ENCODE results near the gene MAP2K6.

DNA sequence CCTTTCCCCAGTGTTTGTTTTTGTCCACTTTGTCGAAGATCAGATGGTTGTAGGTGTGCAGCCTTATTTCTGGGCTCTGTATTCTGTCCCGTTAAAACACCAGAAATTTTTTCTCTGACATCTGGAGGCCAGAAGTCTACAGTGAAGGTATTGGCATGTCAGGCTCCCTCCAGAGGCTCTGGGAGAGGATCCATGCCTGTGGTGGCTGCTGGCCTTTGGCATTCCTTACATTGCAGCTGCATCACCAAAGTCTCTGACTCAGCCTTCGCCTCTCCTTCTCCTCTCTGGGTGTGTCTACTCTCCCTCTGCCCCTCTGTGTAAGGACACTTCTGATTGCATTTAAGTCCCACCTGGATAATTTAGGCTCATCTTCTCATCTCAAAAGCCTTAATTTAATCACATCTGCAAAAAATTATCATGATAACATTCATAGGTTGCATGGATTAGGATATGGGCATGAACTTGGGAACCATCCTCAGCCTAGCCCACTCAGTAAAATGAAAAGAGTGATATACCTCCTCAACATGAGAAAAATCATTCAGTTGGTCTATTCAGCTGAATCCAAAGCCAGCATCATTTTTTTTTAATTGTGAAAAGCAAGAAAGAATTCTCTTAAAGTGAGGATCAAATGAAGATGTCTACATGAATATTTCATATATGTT is 78.0 kb downstream of the MAP2K6 start:
- TF ChIP-seq, protein P1, sequence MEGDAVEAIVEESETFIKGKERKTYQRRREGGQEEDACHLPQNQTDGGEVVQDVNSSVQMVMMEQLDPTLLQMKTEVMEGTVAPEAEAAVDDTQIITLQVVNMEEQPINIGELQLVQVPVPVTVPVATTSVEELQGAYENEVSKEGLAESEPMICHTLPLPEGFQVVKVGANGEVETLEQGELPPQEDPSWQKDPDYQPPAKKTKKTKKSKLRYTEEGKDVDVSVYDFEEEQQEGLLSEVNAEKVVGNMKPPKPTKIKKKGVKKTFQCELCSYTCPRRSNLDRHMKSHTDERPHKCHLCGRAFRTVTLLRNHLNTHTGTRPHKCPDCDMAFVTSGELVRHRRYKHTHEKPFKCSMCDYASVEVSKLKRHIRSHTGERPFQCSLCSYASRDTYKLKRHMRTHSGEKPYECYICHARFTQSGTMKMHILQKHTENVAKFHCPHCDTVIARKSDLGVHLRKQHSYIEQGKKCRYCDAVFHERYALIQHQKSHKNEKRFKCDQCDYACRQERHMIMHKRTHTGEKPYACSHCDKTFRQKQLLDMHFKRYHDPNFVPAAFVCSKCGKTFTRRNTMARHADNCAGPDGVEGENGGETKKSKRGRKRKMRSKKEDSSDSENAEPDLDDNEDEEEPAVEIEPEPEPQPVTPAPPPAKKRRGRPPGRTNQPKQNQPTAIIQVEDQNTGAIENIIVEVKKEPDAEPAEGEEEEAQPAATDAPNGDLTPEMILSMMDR (conservative IDR thresholded peaks at IDR 0.05; ENCODE audit: low read length) = no peak
- no peak for TF ChIP-seq EZH2phosphoT487 (IDR thresholded peaks at IDR 0.05; ENCODE audit: borderline replicate concordance)
